Mesenchymal stem cell (in vitro differentiated cells and primary cell): ENCODE results near the gene MRPL54.
A peak's percentile ranks its signal among the peaks of the same experiment; 100 is the strongest.

Experiments
- DNase-seq: peaks from one replicate; pipeline ENCODE4 v3.0.0-alpha.2; 2013
- H2AFZ ChIP-seq: one replicate; pipeline ENCODE4 v1.6.1; 2013; ENCODE audit warnings: low read depth, mild to moderate bottlenecking, control low read depth, inconsistent platforms, low read length, moderate library complexity
- H2AK5ac ChIP-seq: 2 replicates; pipeline ENCODE4 v1.6.1; 2013; ENCODE audit warnings: low read length, moderate library complexity, mild to moderate bottlenecking, inconsistent platforms; ENCODE audit not compliant: severe bottlenecking
- H2BK120ac ChIP-seq: one replicate; pipeline ENCODE4 v1.6.1; 2013; ENCODE audit warnings: low read depth, mild to moderate bottlenecking, inconsistent platforms, low read length, moderate library complexity
- H2BK12ac ChIP-seq, 2 experiments: one replicate each; pipeline ENCODE4 v1.6.1; 2013; ENCODE audit warnings: inconsistent platforms in 2 of 2, low read length in 2 of 2, mild to moderate bottlenecking in 2 of 2, moderate library complexity in 2 of 2, control low read depth in 1 of 2
- H2BK15ac ChIP-seq: one replicate; pipeline ENCODE4 v1.6.1; 2013; ENCODE audit warnings: mild to moderate bottlenecking, low read depth, inconsistent platforms; ENCODE audit not compliant: poor library complexity, severe bottlenecking
- H2BK5ac ChIP-seq: 2 replicates; pipeline ENCODE4 v1.6.1; 2013; ENCODE audit warnings: low read depth, mild to moderate bottlenecking, low read length, control low read depth, inconsistent platforms; ENCODE audit not compliant: poor library complexity, severe bottlenecking
- H3K14ac ChIP-seq, 2 experiments: one replicate each; pipeline ENCODE4 v1.6.1; 2013; ENCODE audit warnings: inconsistent platforms in 2 of 2, low read length in 2 of 2, control low read depth in 1 of 2, mild to moderate bottlenecking in 1 of 2, moderate library complexity in 1 of 2
- H3K18ac ChIP-seq, 2 experiments: one replicate each; pipeline ENCODE4 v1.6.1; 2013; ENCODE audit warnings: inconsistent platforms in 2 of 2, low read length in 2 of 2, control low read depth in 1 of 2, low read depth in 1 of 2, mild to moderate bottlenecking in 1 of 2
- H3K23ac ChIP-seq, 2 experiments: one replicate each; pipeline ENCODE4 v1.6.1; 2013; ENCODE audit warnings: inconsistent platforms in 2 of 2, low read length in 2 of 2, mild to moderate bottlenecking in 2 of 2, moderate library complexity in 2 of 2, control low read depth in 1 of 2
- H3K27ac ChIP-seq: 2 replicates; pipeline ENCODE4 v1.5.1; 2013; ENCODE audit warnings: mild to moderate bottlenecking, moderate library complexity, low read length, control low read depth, inconsistent platforms; ENCODE audit not compliant: poor library complexity, severe bottlenecking
- H3K27me3 ChIP-seq, 2 experiments: 2 replicates each; pipeline versions ENCODE4 v1.6.1 to v1.7.0; 2013; ENCODE audit warnings: low read length in 2 of 2, mild to moderate bottlenecking in 2 of 2, moderate library complexity in 2 of 2, control low read depth in 1 of 2, inconsistent platforms in 1 of 2; ENCODE audit not compliant: control insufficient read depth in 1 of 2, insufficient read depth in 1 of 2
- H3K36me3 ChIP-seq, 2 experiments: 2 replicates each; pipeline versions ENCODE4 v1.6.1 to v1.7.0; 2013; ENCODE audit warnings: low read length in 2 of 2, control low read depth in 1 of 2, inconsistent platforms in 1 of 2, low read depth in 1 of 2, mild to moderate bottlenecking in 1 of 2; ENCODE audit not compliant: insufficient read depth in 2 of 2, control insufficient read depth in 1 of 2
- H3K4ac ChIP-seq, 2 experiments: one replicate each; pipeline ENCODE4 v1.6.1; 2013; ENCODE audit warnings: inconsistent platforms in 2 of 2, low read length in 2 of 2, mild to moderate bottlenecking in 2 of 2, moderate library complexity in 2 of 2, control low read depth in 1 of 2, low read depth in 1 of 2
- H3K4me1 ChIP-seq: 2 replicates; pipeline ENCODE4 v1.6.1; 2013; ENCODE audit warnings: low read depth, low read length, control low read depth; ENCODE audit not compliant: control insufficient read depth, insufficient read depth
- H3K4me2 ChIP-seq: 2 replicates; pipeline ENCODE4 v1.6.1; 2013; ENCODE audit warnings: low read length, mild to moderate bottlenecking, inconsistent platforms; ENCODE audit not compliant: poor library complexity, severe bottlenecking
- H3K4me3 ChIP-seq, 2 experiments: 2 replicates each; pipeline versions ENCODE4 v1.5.1 to v1.7.0; 2013; ENCODE audit warnings: low read length in 2 of 2, mild to moderate bottlenecking in 2 of 2, control low read depth in 1 of 2, low read depth in 1 of 2; ENCODE audit not compliant: insufficient read depth in 1 of 2
- H3K79me1 ChIP-seq: replicated peaks from 2 replicates; pipeline ENCODE4 v1.6.1; 2013; ENCODE audit warnings: mild to moderate bottlenecking, control low read depth, low read length, inconsistent platforms; ENCODE audit not compliant: poor library complexity, severe bottlenecking
- H3K9ac ChIP-seq: 2 replicates; pipeline ENCODE4 v1.7.0; 2013; ENCODE audit warnings: mild to moderate bottlenecking, low read length, moderate library complexity
- H3K9me3 ChIP-seq: 2 replicates; pipeline ENCODE4 v1.7.0; 2013; ENCODE audit warnings: mild to moderate bottlenecking, low read length; ENCODE audit not compliant: control insufficient read depth
- H4K8ac ChIP-seq: one replicate; pipeline ENCODE4 v1.6.1; 2013; ENCODE audit warnings: inconsistent platforms, mild to moderate bottlenecking, low read length, moderate library complexity
- H4K91ac ChIP-seq: one replicate; pipeline ENCODE4 v1.6.1; 2013; ENCODE audit warnings: mild to moderate bottlenecking, low read length, inconsistent platforms
- WGBS: methylation state at CpG from one replicate; pipeline ENCODE4 v1.1.7; 2013; ENCODE audit warnings: mixed read lengths; 5-methylcytosine and 5-hydroxymethylcytosine counted together

MRPL54 gene

GRCh38 chr19:3745363-3746045 lies 17.0 kb upstream of the MRPL54 start:
- no peak overlapping the region for H4K91ac ChIP-seq
- no peak for DNase-seq

GRCh38 chr19:3746371-3747056 lies 16.0 kb upstream of the MRPL54 start:
- H3K79me1 ChIP-seq, result no peaks in the 10 kb centered on the region
- no peak overlapping the region for H2BK15ac ChIP-seq
- H3K4ac ChIP-seq, result no peak overlapping the region
- peaks cover 4% of the 10 kb centered on the region for H3K4me1 ChIP-seq
- H3K9me3 ChIP-seq, result no peaks in the 10 kb centered on the region
- peaks cover 20 to 22% of the 10 kb centered on the region in 2 experiments for H3K36me3 ChIP-seq
- no peak overlapping the region for H2AFZ ChIP-seq
- no peak overlapping the region for H3K4me2 ChIP-seq
- no peak overlapping the region for H2AK5ac ChIP-seq
- WGBS, result 89% methylated on average over 31 of the region's 31 CpGs
- no peak overlapping the region for H2BK5ac ChIP-seq
- no peak overlapping the region for H3K27ac ChIP-seq
- no peak overlapping the region for H3K9ac ChIP-seq
- H4K91ac ChIP-seq, result peak overlapping the region; percentile 15
- no peak overlapping the region for H2BK12ac ChIP-seq
- DNase-seq, result no peak
- H3K14ac ChIP-seq, result no peak overlapping the region
- H3K27me3 ChIP-seq, result peaks cover 0 to 22% of the 10 kb centered on the region in 2 experiments
- no peak overlapping the region for H2BK120ac ChIP-seq
- H3K23ac ChIP-seq, result no peak overlapping the region
- H3K4me3 ChIP-seq, result no peak overlapping the region
- H3K18ac ChIP-seq, result no peak overlapping the region
- H4K8ac ChIP-seq, result no peak overlapping the region

More at GRCh38 chr19:3745363-3746045, 17.0 kb upstream of the MRPL54 start:
- no peaks in the 10 kb centered on the region for H3K9me3 ChIP-seq
- H3K4me2 ChIP-seq, result no peak overlapping the region
- no peak overlapping the region for H2BK5ac ChIP-seq
- H3K23ac ChIP-seq, result no peak overlapping the region
- peaks cover 12% of the 10 kb centered on the region in 2 experiments for H3K36me3 ChIP-seq
- H3K18ac ChIP-seq, result no peak overlapping the region
- H2BK120ac ChIP-seq, result no peak overlapping the region
- no peak overlapping the region for H2AFZ ChIP-seq
- H3K9ac ChIP-seq, result no peak overlapping the region
- H3K79me1 ChIP-seq, result no peaks in the 10 kb centered on the region
- H4K8ac ChIP-seq, result no peak overlapping the region
- no peak overlapping the region for H2BK12ac ChIP-seq
- H3K14ac ChIP-seq, result no peak overlapping the region
- peaks cover 4% of the 10 kb centered on the region for H3K4me1 ChIP-seq
- H3K27me3 ChIP-seq, result peaks cover 0 to 22% of the 10 kb centered on the region in 2 experiments
- WGBS, result 66% methylated on average over 8 of the region's 8 CpGs
- H2AK5ac ChIP-seq, result no peak overlapping the region
- H2BK15ac ChIP-seq, result no peak overlapping the region
- no peak overlapping the region for H3K27ac ChIP-seq
- H3K4me3 ChIP-seq, result no peak overlapping the region
- H3K4ac ChIP-seq, result no peak overlapping the region

- WGBS, result 96% methylated on average over 7 of the region's 8 CpGs
These were observed 13.5 kb upstream of the MRPL54 start for GRCh38 chr19:3748965-3749364.

GRCh38 chr19:3750211-3750610 lies 12.3 kb upstream of the MRPL54 start:
- Histone ChIP-seq H3K14ac (no peak overlapping the region), H2BK120ac (no peak overlapping the region), H4K91ac (no peak overlapping the region), H2BK12ac (no peak overlapping the region), H3K36me3 (peaks cover 29 to 51% of the 10 kb centered on the region in 2 experiments), H2AFZ (no peak overlapping the region), H3K79me1 (peaks cover 6% of the 10 kb centered on the region), H3K4me2 (no peak overlapping the region), H3K23ac (no peak overlapping the region), H4K8ac (no peak overlapping the region), H2BK5ac (no peak overlapping the region), H2AK5ac (no peak overlapping the region), H3K4me3 (no peak overlapping the region), H3K9ac (no peak overlapping the region), H3K4ac (no peak overlapping the region), H2BK15ac (no peak overlapping the region), H3K27me3 (peaks cover 0 to 22% of the 10 kb centered on the region in 2 experiments), H3K9me3 (no peaks in the 10 kb centered on the region), H3K18ac (no peak overlapping the region), H3K4me1 (peaks cover 6% of the 10 kb centered on the region), H3K27ac (no peak overlapping the region)
- DNase-seq, result no peak
- 90% methylated on average over 2 of the region's 2 CpGs for WGBS

More at GRCh38 chr19:3748965-3749364, 13.5 kb upstream of the MRPL54 start:
- Histone ChIP-seq H2BK120ac (no peak overlapping the region), H2AK5ac (no peak overlapping the region), H2BK5ac (no peak overlapping the region), H3K14ac (no peak overlapping the region), H3K4me1 (peaks cover 4% of the 10 kb centered on the region), H3K9ac (no peak overlapping the region), H3K4ac (no peak overlapping the region), H2BK12ac (no peak overlapping the region), H4K91ac (no peak overlapping the region), H2BK15ac (no peak overlapping the region), H4K8ac (no peak overlapping the region), H3K23ac (no peak overlapping the region), H3K27me3 (peaks cover 0 to 22% of the 10 kb centered on the region in 2 experiments), H3K36me3 (peaks cover 29 to 46% of the 10 kb centered on the region in 2 experiments), H2AFZ (no peak overlapping the region), H3K27ac (no peak overlapping the region), H3K18ac (no peak overlapping the region), H3K4me2 (no peak overlapping the region), H3K79me1 (no peaks in the 10 kb centered on the region), H3K4me3 (no peak overlapping the region), H3K9me3 (no peaks in the 10 kb centered on the region)
- DNase-seq, result no peak
